Esophagus squamous epithelium (tissue), 4 donors: ENCODE data around the gene SS18.

Experiments
- CTCF ChIP-seq, 6 experiments: fragments of 450-650 bp in 4 of 6; fragments of 200-600 bp in 2 of 6; sonication (generic) in 2 of 6; IDR thresholded peaks; one replicate each; pipeline ENCODE4 v1.5.1; 2016 to 2019; ENCODE audit warnings: antibody characterized with exemption in 6 of 6, mild to moderate bottlenecking in 4 of 6, moderate library complexity in 4 of 6
- POLR2A ChIP-seq, 4 donors: fragments of 450-650 bp; IDR thresholded peaks; one replicate each; pipeline ENCODE4 v1.6.1; 2017; ENCODE audit warnings: antibody characterized with exemption in 4 of 4, mild to moderate bottlenecking in 4 of 4, moderate library complexity in 3 of 4

- TF ChIP-seq CTCF (IDR thresholded peaks at IDR 0.05) (no peak), POLR2A (IDR thresholded peaks at IDR 0.05) (no peak)
Observed at GRCh38 chr18:26086959-26087358, 3.5 kb downstream of the SS18 start.
